Activated CD4-positive, alpha-beta memory T cell treated with anti-CD3 and anti-CD28 coated beads, Interleukin-2, amount 10 ng/mL, durations not matched to agents 7 days and 5 days (primary cell): ENCODE measurements around the gene SMAD6. TPM values are rescaled to one million over a fixed set of nuclear protein-coding genes. Genes with fewer than 3 reads are reported as not detected.

Source experiments
- CTCF ChIA-PET: fragments of 350-600 bp; sonication (Branson Sonifier 250); formaldehyde crosslinking; loops from one replicate; lab custom pipeline; 2021; ENCODE audit warnings: antibody characterized with exemption, inconsistent platforms; lab: Charles Lee
- POLR2A ChIA-PET: fragments of 350-600 bp; sonication (Branson Sonifier 250); formaldehyde crosslinking; loops from one replicate; lab custom pipeline; 2021; ENCODE audit warnings: antibody characterized with exemption; lab: Charles Lee
- DNase-seq: peaks from one replicate; pipeline ENCODE4 v3.0.0-alpha.2; 2020
- H3K27ac Mint-ChIP-seq: one replicate; pipeline ENCODE4 v1.8.0; 2021; ENCODE audit warnings: mild to moderate bottlenecking, mixed read lengths
- H3K27me3 Mint-ChIP-seq: one replicate; pipeline ENCODE4 v1.8.0; 2021; ENCODE audit warnings: mixed read lengths
- H3K36me3 Mint-ChIP-seq: one replicate; pipeline ENCODE4 v1.8.0; 2021; ENCODE audit warnings: low read depth, mixed read lengths
- H3K4me1 Mint-ChIP-seq: one replicate; pipeline ENCODE4 v1.8.0; 2021; ENCODE audit warnings: mixed read lengths
- H3K4me3 Mint-ChIP-seq: one replicate; pipeline ENCODE4 v1.8.0; 2021; ENCODE audit warnings: mild to moderate bottlenecking, mixed read lengths
- H3K9me3 Mint-ChIP-seq: one replicate; pipeline ENCODE4 v1.8.0; 2021; ENCODE audit warnings: mixed read lengths
- total RNA-seq, 2 experiments: library from RNA; stranded (reverse); gene quantifications; one replicate each; pipeline ENCODE4 v1.2.3, GENCODE V29; 2021

Gene SMAD6
- total RNA-seq, 2 experiments from 2014 or later = 0.53 to 0.58 TPM

DNA sequence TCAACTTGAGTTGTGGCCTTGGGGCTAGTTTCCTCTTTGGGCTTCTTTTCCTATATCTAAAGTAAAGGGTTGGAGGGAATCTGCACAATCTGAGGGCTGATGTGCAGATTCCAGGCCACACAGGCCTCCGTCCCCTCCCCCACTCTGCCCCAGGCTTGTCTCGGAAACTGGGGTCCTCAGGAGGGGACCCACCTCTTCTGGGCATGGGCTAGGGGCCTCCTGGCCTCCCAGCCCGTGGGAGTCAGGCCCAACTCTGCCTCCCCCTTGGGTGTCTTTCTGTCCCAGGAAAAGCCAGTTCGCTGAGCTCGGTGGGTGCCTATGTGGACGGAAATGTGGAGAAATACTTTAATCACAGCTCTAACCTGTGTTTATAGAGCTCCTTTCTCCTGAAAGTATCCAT, 4.8 kb downstream of the SMAD6 start:
- no peak for DNase-seq
- peaks cover 28% of the 10 kb centered on the region for H3K27me3 Mint-ChIP-seq
- ChIA-PET CTCF (interaction anchor here (0.7 to 5.2 kb wide), 5 partner anchors 12 to 144 kb away, joined by 3 to 22 read pairs (median 4); no protein-coding TSS in a partner anchor), POLR2A (interaction anchor here (0.6 to 1.3 kb wide), 2 partner anchors 13 to 1837 kb away, joined by 3 to 6 read pairs; no protein-coding TSS in a partner anchor)
- H3K4me3 Mint-ChIP-seq = no peak overlapping the region
- H3K27ac Mint-ChIP-seq = no peak overlapping the region
- H3K9me3 Mint-ChIP-seq = no peaks in the 10 kb centered on the region
- H3K4me1 Mint-ChIP-seq = peaks cover 11% of the 10 kb centered on the region
- H3K36me3 Mint-ChIP-seq = no peaks in the 10 kb centered on the region

DNA sequence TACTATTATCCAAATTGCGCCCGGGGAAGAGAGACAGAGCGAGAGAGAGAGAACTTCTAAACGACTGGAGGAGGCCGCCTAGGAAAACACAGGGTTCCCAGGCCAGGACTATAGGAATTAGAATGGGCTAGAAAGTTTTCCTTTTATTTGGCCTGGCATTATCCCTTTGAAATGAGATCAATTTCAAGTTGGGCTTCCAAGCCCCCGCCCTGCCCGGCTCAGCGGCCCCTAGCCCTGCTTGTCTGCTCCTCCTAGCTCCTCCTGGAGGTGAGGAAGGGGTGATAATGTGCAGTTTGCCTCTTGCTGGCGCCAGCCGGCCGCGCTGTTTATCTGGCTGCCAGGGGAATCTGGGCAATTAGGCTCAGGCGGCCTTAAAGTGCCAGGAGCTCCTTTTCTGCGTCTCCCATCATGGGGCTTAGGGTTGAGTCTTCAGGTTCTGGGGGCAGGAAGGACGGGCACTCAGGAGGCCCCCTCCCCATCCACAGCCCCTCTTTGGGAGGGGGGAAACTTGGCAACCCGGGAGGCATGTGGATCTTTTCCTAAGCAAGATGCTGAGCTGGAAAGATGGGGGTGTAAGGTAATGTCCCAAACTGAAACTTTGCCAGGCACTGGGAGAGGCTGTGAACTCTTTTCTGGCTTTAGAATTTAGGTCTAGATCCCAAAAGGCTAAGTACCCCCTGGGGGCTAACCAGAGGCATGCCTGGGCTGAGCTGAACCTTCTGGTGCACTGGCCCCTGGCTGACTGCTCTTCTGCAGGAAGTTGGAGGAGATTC, 5.5 kb downstream of the SMAD6 start:
- POLR2A ChIA-PET = interaction anchor here (0.6 to 1.3 kb wide), 2 partner anchors 12 to 1837 kb away, joined by 3 to 6 read pairs; no protein-coding TSS in a partner anchor
- DNase-seq = no peak
- peaks cover 7% of the 10 kb centered on the region for H3K4me1 Mint-ChIP-seq
- H3K36me3 Mint-ChIP-seq = no peaks in the 10 kb centered on the region
- no peak overlapping the region for H3K4me3 Mint-ChIP-seq
- CTCF ChIA-PET = interaction anchor here (0.7 to 5.2 kb wide), 3 partner anchors 12 to 14 kb away, joined by 3 to 22 read pairs (median 4); no protein-coding TSS in a partner anchor
- H3K27me3 Mint-ChIP-seq = peaks cover 25% of the 10 kb centered on the region
- no peak overlapping the region for H3K27ac Mint-ChIP-seq
- no peaks in the 10 kb centered on the region for H3K9me3 Mint-ChIP-seq

GRCh38 chr15:66708389-66708788, 6.4 kb downstream of the SMAD6 start:
- POLR2A ChIA-PET = no interaction called here
- Mint-ChIP-seq H3K9me3 (no peaks in the 10 kb centered on the region), H3K27me3 (peaks cover 20% of the 10 kb centered on the region), H3K4me3 (no peak overlapping the region), H3K27ac (no peak overlapping the region), H3K4me1 (peaks cover 5% of the 10 kb centered on the region), H3K36me3 (no peaks in the 10 kb centered on the region)
- no peak for DNase-seq
- CTCF ChIA-PET = no interaction called here

GRCh38 chr15:66709884-66710283, 7.8 kb downstream of the SMAD6 start:
- no peaks in the 10 kb centered on the region for H3K36me3 Mint-ChIP-seq

DNA sequence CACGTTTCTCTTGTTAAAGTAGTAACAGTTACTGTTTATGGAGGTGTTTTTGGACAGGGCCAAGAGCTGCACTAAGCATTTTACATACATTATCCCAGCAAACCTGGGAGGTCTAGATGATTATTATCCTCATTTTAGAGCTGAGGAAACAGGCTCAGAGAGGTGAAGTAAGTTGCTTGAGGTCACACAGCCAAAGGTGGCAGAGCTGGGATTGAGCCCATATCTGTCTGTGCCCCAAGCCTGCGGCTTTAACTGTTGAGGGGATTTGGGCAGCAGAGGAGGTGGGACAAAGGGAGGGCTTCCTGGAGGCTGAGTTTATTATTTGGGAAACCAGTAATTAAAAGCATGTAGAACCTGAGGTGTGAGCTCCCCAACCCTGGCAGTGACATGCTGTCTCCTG, 9.2 kb downstream of the SMAD6 start:
- no peak for DNase-seq
- Mint-ChIP-seq H3K36me3 (no peaks in the 10 kb centered on the region), H3K9me3 (no peaks in the 10 kb centered on the region), H3K27me3 (peaks cover 8% of the 10 kb centered on the region), H3K4me3 (no peak overlapping the region), H3K4me1 (peaks cover 2% of the 10 kb centered on the region), H3K27ac (no peak overlapping the region)
- POLR2A ChIA-PET = interaction anchor here (2.6 kb wide), 1 partner anchor 9 kb away, joined by 10 read pairs; no protein-coding TSS in a partner anchor
- CTCF ChIA-PET = interaction anchor here (1.2 to 1.4 kb wide), 2 partner anchors 9 to 93 kb away, joined by 3 to 5 read pairs; no protein-coding TSS in a partner anchor

More at GRCh38 chr15:66709884-66710283, 7.8 kb downstream of the SMAD6 start:
- no peak overlapping the region for H3K27ac Mint-ChIP-seq
- no peaks in the 10 kb centered on the region for H3K9me3 Mint-ChIP-seq
- ChIA-PET POLR2A (interaction anchor here (1.5 to 2.6 kb wide), 2 partner anchors 9 to 10 kb away, joined by 4 to 10 read pairs; no protein-coding TSS in a partner anchor), CTCF (no interaction called here)
- DNase-seq = no peak
- peaks cover 12% of the 10 kb centered on the region for H3K27me3 Mint-ChIP-seq
- H3K4me1 Mint-ChIP-seq = no peaks in the 10 kb centered on the region
- H3K4me3 Mint-ChIP-seq = no peak overlapping the region

DNA sequence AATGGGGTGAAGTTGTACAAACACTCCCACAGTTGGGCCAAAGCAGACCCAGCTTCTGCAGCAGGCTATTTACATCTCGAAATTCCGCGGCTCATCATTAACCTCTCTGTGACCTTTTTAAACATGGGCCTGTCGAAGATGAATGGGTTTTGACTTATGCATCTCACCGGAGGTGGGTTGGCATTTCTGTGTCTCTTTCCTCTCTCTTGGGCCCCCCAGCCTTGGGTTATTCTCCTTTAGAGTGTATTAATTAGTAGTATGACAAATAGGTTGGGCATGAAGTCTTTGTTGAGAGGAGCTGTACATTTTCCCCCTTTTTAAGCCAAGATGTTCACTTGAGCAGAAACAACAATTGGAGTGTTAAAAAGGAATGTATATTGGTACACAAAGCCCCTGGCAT, 9.8 kb downstream of the SMAD6 start:
- no peak for DNase-seq
- H3K27ac Mint-ChIP-seq = no peak overlapping the region
- H3K4me3 Mint-ChIP-seq = no peak overlapping the region
- H3K9me3 Mint-ChIP-seq = no peaks in the 10 kb centered on the region
- CTCF ChIA-PET = interaction anchor here (1.2 kb wide), 1 partner anchor 93 kb away, joined by 3 read pairs; no protein-coding TSS in a partner anchor
- POLR2A ChIA-PET = interaction anchor here (1.2 kb wide), 1 partner anchor 9 kb away, joined by 3 read pairs; no protein-coding TSS in a partner anchor
- H3K36me3 Mint-ChIP-seq = no peaks in the 10 kb centered on the region
- peaks cover 2% of the 10 kb centered on the region for H3K4me1 Mint-ChIP-seq
- H3K27me3 Mint-ChIP-seq = peaks cover 14% of the 10 kb centered on the region

DNA sequence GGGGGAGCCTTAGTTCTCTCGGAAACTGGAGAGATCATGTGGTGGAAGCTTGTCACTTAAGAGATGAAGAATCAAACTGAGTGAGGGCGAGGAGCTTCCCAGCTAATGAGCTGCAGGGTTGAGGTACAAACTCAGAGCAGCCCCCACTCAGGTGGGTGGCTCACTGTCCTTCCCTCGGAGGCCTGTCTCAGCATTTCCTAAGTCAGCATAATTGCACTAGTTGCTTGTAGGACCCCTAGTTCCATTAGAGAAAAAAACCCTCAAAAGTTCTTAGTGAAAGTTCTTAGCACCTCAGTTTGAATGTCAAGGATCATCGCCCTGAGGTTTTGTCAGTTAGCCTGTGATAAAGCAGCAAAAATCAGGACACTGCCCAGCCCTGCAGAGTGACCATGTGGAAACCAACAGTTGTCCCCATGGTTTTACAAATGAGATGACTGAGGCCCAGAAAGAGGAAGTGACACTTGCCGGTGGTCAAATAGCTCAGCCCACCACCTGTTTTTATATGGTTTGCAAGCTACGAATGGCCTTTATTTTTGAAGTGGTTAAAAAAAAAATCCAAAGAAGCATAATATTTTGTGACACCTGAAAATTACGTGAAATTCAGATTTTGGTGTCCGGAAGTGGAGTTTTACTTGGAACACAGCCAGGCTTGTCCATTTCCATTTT, 11.9 kb downstream of the SMAD6 start:
- POLR2A ChIA-PET = interaction anchor here (1.0 kb wide), 1 partner anchor 11 kb away, joined by 5 read pairs; no protein-coding TSS in a partner anchor
- H3K4me1 Mint-ChIP-seq = peaks cover 6% of the 10 kb centered on the region

DNA sequence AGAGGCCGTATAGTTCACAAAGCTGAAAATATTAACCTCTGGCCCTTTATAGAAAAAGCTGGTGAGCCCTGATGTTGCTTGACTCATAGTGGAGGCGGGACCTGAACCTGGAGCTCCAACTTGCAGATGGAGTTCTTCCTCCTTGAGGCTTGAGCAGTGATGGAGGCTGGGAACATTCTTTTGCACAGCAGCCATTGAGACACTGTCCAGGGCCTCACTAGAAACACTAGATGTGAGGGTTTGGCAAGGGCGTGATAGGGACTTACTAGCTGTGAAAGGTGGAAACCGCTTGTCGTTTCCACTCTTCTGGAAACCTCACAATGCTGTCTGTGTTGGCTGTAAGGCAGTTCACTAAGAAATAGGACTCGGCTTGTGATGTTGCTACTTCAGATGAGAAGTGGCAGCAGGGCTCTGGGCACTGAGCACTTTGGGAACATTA, 12.5 kb downstream of the SMAD6 start:
- Mint-ChIP-seq H3K9me3 (no peaks in the 10 kb centered on the region), H3K27ac (no peak overlapping the region), H3K27me3 (peaks cover 15% of the 10 kb centered on the region), H3K4me3 (no peak overlapping the region), H3K36me3 (no peaks in the 10 kb centered on the region), H3K4me1 (peaks cover 9% of the 10 kb centered on the region)
- DNase-seq = no peak
- ChIA-PET CTCF (interaction anchor here (1.1 kb wide), 1 partner anchor 18 kb away, joined by 3 read pairs; no protein-coding TSS in a partner anchor), POLR2A (interaction anchor here (1.0 kb wide), 1 partner anchor 12 kb away, joined by 5 read pairs; no protein-coding TSS in a partner anchor)

More for the DNA sequence above, 11.9 kb downstream of the SMAD6 start:
- Mint-ChIP-seq H3K27me3 (peaks cover 15% of the 10 kb centered on the region), H3K36me3 (no peaks in the 10 kb centered on the region), H3K4me3 (no peak overlapping the region), H3K27ac (no peak overlapping the region), H3K9me3 (no peaks in the 10 kb centered on the region)
- CTCF ChIA-PET = no interaction called here
- DNase-seq = no peak

GRCh38 chr15:66715181-66715624, 13.2 kb downstream of the SMAD6 start:
- no peak for DNase-seq
- H3K36me3 Mint-ChIP-seq = no peaks in the 10 kb centered on the region
- H3K4me3 Mint-ChIP-seq = no peak overlapping the region
- no peaks in the 10 kb centered on the region for H3K9me3 Mint-ChIP-seq
- ChIA-PET CTCF (interaction anchor here (0.7 to 1.1 kb wide), 2 partner anchors 18 to 1481 kb away, joined by 3 read pairs; no protein-coding TSS in a partner anchor), POLR2A (no interaction called here)
- H3K4me1 Mint-ChIP-seq = peaks cover 15% of the 10 kb centered on the region
- no peak overlapping the region for H3K27ac Mint-ChIP-seq
- peaks cover 15% of the 10 kb centered on the region for H3K27me3 Mint-ChIP-seq

DNA sequence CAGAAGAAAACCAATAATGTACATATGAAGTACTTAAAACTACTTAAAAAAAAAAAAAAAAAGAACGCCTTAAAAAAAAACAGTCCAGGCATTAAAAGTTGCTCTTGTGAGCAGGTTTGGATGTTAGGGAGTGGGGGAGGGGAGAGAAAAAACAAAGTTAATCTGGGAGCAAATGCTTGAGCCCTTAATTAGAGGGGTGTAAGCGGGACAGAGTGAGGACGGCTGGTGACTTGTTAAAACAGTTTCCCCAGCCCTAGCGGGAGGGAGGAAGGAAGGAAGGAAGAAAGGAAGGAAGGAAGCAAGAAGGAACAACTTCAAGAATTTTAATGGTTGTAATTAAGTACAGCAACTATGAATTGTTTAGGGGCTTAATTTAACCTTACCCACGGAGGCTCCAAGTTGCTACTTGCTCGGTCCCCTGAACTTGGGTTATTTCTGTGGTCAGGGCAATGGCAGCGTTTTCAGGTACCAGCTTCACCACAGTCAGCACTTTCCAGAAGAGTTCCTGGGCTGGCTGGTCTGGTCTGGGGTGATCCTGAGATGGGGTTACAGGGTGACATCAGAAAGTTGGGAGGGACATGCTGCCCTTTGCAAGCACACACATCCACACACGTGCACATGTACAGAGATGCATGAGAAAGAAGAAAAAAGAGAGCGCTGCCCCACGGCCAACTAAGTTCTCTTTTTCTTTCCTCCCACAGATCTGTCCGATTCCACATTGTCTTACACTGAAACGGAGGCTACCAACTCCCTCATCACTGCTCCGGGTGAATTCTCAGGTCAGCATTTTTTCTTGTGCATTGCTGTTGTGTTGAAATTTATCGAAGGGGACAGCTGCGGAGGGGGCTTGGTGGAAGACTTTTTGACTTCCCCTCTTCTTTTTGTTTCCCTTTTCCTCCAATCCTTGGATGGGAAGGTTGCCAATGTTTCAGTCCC, 14.0 kb downstream of the SMAD6 start:
- Mint-ChIP-seq H3K36me3 (no peaks in the 10 kb centered on the region), H3K27me3 (peaks cover 15% of the 10 kb centered on the region), H3K4me1 (peaks cover 23% of the 10 kb centered on the region), H3K27ac (no peak overlapping the region), H3K4me3 (no peak overlapping the region), H3K9me3 (no peaks in the 10 kb centered on the region)
- POLR2A ChIA-PET = no interaction called here
- DNase-seq = no peak
- CTCF ChIA-PET = interaction anchor here (0.7 to 1.1 kb wide), 2 partner anchors 19 to 1482 kb away, joined by 3 read pairs; no protein-coding TSS in a partner anchor

DNA sequence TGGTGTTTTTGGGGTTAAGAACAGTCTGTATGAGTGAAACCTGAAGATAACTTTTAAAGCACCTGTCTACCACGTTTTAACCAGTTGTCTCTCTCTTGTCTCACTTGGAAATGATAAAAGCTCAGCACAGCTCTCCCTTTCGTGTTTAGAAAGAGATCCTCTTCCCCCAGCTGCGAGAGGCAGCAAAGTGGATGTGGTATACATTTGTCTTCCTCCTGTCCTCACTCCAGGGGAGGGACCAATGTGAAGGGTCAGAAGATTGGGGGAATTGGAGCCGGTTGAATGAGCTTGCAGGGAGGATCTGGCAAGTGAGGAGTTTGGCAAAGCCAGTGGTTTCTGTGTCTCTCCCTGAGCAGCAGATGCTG, 14.6 kb downstream of the SMAD6 start:
- Mint-ChIP-seq H3K4me3 (no peak overlapping the region), H3K36me3 (no peaks in the 10 kb centered on the region), H3K4me1 (peaks cover 30% of the 10 kb centered on the region), H3K27ac (no peak overlapping the region), H3K27me3 (peaks cover 15% of the 10 kb centered on the region), H3K9me3 (no peaks in the 10 kb centered on the region)
- POLR2A ChIA-PET = no interaction called here
- no peak for DNase-seq
- CTCF ChIA-PET = no interaction called here
